Liver (tissue), 3 donors: ENCODE measurements around the gene CNFN.

Experiments
- CTCF ChIP-seq: fragments of 150-350 bp; IDR thresholded peaks from 2 replicates; pipeline ENCODE4 v1.5.1; 2017; ENCODE audit warnings: improper control_type of control experiment, low read depth, low read length; ENCODE audit not compliant: missing input control
- JUND ChIP-seq, 2 donors: IDR thresholded peaks; 2 replicates each; pipeline ENCODE4 v1.6.1; 2016; ENCODE audit warnings: antibody characterized with exemption in 2 of 2
- RAD21 ChIP-seq, 2 donors: IDR thresholded peaks; 2 replicates each; pipeline ENCODE4 v1.6.1; 2016; ENCODE audit warnings: antibody characterized with exemption in 2 of 2, mild to moderate bottlenecking in 2 of 2
- TAF1 ChIP-seq: conservative IDR thresholded peaks from 2 replicates; pipeline ENCODE4 v1.6.1; 2016; ENCODE audit warnings: antibody characterized with exemption, mild to moderate bottlenecking
- TF ChIP-seq, protein P1 (sequence below): IDR thresholded peaks from 2 replicates; pipeline ENCODE4 v1.6.1; 2016; ENCODE audit warnings: antibody characterized with exemption
- TF ChIP-seq, protein P2 (sequence below): IDR thresholded peaks from 2 replicates; pipeline ENCODE4 v1.6.1; 2016; ENCODE audit warnings: antibody characterized with exemption, mild to moderate bottlenecking
- donor health status: healthy.
- donor health status: healthy.

DNA sequence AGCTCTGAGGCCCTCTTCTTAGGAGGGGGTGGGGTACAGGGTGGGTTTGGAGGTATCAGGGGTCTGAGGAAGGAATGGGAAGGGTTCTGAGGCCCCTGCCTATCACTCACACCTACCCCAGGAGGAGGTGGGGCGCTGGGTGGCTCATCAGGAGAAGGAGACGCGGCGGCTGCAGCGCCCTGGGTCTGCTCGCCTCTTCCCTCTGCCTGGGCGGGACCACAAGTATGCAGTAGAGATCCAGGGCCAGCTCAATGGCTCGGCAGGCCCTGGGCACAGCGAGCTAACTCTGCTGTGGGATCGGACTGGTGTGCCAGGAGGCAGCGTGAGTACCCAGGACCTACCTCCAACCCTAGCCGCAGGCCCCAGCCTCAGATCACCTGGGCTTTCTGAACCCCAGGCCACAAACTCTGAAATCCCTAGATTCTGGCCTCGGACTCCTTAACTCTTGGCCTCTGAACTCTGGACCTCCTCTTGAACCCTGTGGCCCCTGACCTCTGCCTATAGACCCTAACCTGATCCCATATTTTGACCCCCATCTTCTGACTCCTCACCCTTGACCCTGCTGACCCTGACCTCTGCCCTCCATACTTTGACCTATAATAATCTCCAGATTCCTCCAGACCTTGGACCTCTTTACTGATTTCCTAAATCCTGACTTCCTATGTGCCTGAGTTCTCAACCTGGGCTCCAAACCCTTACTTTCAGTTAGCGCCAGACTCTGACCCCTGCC is 40.6 kb downstream of the CNFN start:
- TF ChIP-seq CTCF: no peak
- TF ChIP-seq, protein P1, sequence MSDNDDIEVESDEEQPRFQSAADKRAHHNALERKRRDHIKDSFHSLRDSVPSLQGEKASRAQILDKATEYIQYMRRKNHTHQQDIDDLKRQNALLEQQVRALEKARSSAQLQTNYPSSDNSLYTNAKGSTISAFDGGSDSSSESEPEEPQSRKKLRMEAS: no peak
- TF ChIP-seq, protein P2, sequence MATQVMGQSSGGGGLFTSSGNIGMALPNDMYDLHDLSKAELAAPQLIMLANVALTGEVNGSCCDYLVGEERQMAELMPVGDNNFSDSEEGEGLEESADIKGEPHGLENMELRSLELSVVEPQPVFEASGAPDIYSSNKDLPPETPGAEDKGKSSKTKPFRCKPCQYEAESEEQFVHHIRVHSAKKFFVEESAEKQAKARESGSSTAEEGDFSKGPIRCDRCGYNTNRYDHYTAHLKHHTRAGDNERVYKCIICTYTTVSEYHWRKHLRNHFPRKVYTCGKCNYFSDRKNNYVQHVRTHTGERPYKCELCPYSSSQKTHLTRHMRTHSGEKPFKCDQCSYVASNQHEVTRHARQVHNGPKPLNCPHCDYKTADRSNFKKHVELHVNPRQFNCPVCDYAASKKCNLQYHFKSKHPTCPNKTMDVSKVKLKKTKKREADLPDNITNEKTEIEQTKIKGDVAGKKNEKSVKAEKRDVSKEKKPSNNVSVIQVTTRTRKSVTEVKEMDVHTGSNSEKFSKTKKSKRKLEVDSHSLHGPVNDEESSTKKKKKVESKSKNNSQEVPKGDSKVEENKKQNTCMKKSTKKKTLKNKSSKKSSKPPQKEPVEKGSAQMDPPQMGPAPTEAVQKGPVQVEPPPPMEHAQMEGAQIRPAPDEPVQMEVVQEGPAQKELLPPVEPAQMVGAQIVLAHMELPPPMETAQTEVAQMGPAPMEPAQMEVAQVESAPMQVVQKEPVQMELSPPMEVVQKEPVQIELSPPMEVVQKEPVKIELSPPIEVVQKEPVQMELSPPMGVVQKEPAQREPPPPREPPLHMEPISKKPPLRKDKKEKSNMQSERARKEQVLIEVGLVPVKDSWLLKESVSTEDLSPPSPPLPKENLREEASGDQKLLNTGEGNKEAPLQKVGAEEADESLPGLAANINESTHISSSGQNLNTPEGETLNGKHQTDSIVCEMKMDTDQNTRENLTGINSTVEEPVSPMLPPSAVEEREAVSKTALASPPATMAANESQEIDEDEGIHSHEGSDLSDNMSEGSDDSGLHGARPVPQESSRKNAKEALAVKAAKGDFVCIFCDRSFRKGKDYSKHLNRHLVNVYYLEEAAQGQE: no peak
- TF ChIP-seq TAF1: no peak
- TF ChIP-seq RAD21 (IDR thresholded peaks at IDR 0.05): no peak
- no peak for TF ChIP-seq JUND (IDR thresholded peaks at IDR 0.05)
